ENCODE data around the gene RINL.

The RINL gene

GRCh38 chr19:38848299-38849146, 29.6 kb downstream of the RINL start:
- no peak for DNase-seq

- DNase-seq: no peak
These were observed 32.0 kb downstream of the RINL start for GRCh38 chr19:38846097-38846496.

GRCh38 chr19:38845374-38846024, 32.6 kb downstream of the RINL start:
- no peak for DNase-seq

GRCh38 chr19:38844093-38844686, 33.9 kb downstream of the RINL start:
- DNase-seq: no peak

- no peak for DNase-seq
These were observed 34.8 kb downstream of the RINL start for GRCh38 chr19:38843175-38843758.

GRCh38 chr19:38842439-38843174, 35.5 kb downstream of the RINL start:
- DNase-seq: no peak

GRCh38 chr19:38841787-38842438, 36.2 kb downstream of the RINL start:
- DNase-seq: no peak

- no peak for DNase-seq
These were observed 36.8 kb downstream of the RINL start for GRCh38 chr19:38841180-38841766.

- DNase-seq: no peak
These were observed 37.5 kb downstream of the RINL start for GRCh38 chr19:38840583-38840968.

GRCh38 chr19:38839816-38840582, 38.1 kb downstream of the RINL start:
- DNase-seq: no peak

- no peak for DNase-seq
These were observed 38.9 kb downstream of the RINL start for GRCh38 chr19:38838986-38839761.

- DNase-seq: no peak
These were observed 39.7 kb downstream of the RINL start for GRCh38 chr19:38838208-38838985.

- DNase-seq: no peak
These were observed 40.4 kb downstream of the RINL start for GRCh38 chr19:38837656-38838121.

- DNase-seq: no peak
These were observed 41.0 kb downstream of the RINL start for GRCh38 chr19:38836983-38837626.

GRCh38 chr19:38836159-38836982, 41.7 kb downstream of the RINL start:
- DNase-seq: no peak

- DNase-seq: no peak
These were observed 43.5 kb downstream of the RINL start for GRCh38 chr19:38834590-38834989.

- DNase-seq: no peak
These were observed 44.0 kb downstream of the RINL start for GRCh38 chr19:38834104-38834490.

GRCh38 chr19:38833092-38833425, 45.0 kb downstream of the RINL start:
- no peak for DNase-seq

All from suppressor macrophage treated with lipopolysaccharide for 4 hours (primary cell).